OCI-LY7 (cell line): ENCODE data around the gene STK16.

Experiments used
- EZH2phosphoT487 ChIP-seq: fragments of 200-600 bp; sonication (generic); IDR thresholded peaks from 2 replicates; pipeline ENCODE4 v1.6.1; 2018; ENCODE audit warnings: low read depth, borderline replicate concordance, mild to moderate bottlenecking, mixed run types, antibody characterized with exemption, low read length, moderate library complexity, mixed read lengths
- TF ChIP-seq, protein P1 (sequence below): fragments of 200-600 bp; sonication (generic); conservative IDR thresholded peaks from 2 replicates; pipeline ENCODE4 v1.5.1; 2014; ENCODE audit warnings: mild to moderate bottlenecking, antibody characterized with exemption, low read length, moderate library complexity, mixed read lengths

GRCh38 chr2:219281588-219281987 lies 36.3 kb downstream of the STK16 start:
- TF ChIP-seq, protein P1, sequence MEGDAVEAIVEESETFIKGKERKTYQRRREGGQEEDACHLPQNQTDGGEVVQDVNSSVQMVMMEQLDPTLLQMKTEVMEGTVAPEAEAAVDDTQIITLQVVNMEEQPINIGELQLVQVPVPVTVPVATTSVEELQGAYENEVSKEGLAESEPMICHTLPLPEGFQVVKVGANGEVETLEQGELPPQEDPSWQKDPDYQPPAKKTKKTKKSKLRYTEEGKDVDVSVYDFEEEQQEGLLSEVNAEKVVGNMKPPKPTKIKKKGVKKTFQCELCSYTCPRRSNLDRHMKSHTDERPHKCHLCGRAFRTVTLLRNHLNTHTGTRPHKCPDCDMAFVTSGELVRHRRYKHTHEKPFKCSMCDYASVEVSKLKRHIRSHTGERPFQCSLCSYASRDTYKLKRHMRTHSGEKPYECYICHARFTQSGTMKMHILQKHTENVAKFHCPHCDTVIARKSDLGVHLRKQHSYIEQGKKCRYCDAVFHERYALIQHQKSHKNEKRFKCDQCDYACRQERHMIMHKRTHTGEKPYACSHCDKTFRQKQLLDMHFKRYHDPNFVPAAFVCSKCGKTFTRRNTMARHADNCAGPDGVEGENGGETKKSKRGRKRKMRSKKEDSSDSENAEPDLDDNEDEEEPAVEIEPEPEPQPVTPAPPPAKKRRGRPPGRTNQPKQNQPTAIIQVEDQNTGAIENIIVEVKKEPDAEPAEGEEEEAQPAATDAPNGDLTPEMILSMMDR: no peak
- no peak for TF ChIP-seq EZH2phosphoT487
